GM19351 (cell line): ENCODE data around the gene UBE2E3.

Experiments used
- ATAC-seq: cut with Tn5 transposase; IDR thresholded peaks from one replicate; pipeline ENCODE4 v1.9.1; 2021; ENCODE audit warnings: mild to moderate bottlenecking, moderate library complexity; ENCODE audit not compliant: unreplicated experiment

The UBE2E3 gene

GRCh38 chr2:180978903-180979748, 1.3 kb upstream of the UBE2E3 start:
- no peak for ATAC-seq

GRCh38 chr2:180979749-180980105, 678 bp upstream of the UBE2E3 start:
- no peak for ATAC-seq

GRCh38 chr2:180980943-180981911, 822 bp downstream of the UBE2E3 start:
- ATAC-seq, result peak; percentile 10

DNA sequence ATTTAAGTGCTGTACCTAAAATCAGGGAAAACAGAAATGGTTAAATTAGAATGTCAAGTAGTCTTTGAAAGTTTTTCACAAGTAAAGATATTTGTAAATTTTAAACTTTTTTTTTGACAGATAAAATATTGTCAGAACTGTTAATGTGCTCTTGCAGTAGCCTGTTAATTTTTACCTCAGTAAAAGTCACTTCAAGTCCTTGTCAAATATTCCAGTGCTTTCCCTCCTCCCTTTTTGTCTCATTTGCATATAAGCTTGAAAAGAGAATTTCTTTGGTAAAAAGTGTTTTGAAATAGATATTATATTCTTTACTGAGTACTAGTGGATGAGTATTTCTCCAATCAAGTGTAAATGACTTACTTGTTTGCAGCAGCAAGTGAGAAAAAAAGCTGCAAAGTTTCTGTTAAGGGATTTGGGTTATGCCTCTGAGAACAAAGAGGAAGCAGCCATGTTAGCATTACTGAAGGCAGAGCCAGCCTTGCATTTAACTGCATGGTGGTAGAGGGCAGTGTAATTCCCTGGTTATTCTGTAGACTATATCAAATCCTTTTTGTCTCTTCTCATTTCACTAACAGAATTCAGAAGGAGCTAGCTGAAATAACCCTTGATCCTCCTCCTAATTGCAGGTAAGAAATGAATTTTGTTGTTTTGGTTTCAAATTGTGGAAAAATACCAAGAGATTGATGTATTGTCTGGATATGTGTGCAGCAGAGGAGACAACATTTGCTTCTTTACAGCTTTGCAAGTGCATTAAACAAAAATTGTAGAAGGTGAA, 3.2 kb downstream of the UBE2E3 start:
- ATAC-seq, result peak; percentile 39

GRCh38 chr2:180985771-180986395, 5.5 kb downstream of the UBE2E3 start:
- no peak for ATAC-seq

DNA sequence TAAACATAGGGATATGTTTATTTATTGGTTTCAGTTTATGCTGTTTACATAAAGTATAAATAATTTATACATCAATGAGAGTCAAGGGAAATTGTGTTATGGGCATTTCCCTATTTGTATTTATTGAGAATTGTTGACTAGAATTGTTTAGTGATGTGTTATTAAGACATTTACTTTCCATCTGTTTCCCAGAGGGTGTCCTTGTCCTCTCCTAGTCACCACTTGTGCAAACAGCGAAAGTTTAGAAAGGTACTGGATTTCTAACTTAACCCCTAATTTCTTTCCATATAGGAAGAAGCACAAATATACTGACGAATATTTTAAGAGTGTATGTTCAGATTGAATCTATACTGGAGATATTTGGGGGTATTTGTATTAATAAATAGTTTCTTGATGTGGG, 6.7 kb downstream of the UBE2E3 start:
- ATAC-seq, result no peak

DNA sequence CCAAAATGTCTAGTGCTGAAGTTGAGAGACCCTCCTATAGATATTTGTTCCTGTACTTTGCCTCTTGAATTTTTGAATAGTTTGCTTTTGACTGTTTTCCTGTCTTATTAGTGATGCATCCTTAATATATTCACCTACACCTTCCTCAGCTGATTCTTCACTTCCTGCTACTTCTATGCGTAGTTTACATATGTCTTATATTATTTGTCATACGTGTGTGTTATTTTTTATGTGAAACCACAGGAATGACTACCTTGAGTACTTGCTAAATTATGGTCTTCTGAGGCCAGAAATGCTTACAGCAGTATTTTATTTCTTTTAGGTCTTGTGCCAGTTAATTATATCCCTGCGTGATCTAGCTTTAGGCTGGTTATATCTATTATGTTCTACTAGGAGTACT, 9.9 kb downstream of the UBE2E3 start:
- ATAC-seq, result no peak

DNA sequence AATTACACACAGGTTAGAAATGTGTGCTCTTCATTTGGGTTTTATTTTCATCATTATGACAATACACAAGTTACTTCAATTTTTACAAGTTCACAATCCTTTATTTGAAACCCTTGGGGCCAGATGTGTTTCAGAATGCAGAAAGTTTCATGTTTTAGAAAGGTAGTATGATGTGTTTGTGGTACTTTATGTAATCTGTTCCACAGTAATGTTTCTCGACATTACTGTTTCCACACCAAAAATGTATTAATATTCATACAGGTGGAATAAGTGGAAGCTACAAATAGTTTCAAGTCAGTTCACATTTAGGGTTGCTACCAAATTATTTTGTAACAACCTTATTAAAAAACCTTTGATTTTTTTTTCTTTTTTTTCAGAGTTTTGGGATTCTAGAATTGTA, 10.4 kb downstream of the UBE2E3 start:
- ATAC-seq, result no peak

DNA sequence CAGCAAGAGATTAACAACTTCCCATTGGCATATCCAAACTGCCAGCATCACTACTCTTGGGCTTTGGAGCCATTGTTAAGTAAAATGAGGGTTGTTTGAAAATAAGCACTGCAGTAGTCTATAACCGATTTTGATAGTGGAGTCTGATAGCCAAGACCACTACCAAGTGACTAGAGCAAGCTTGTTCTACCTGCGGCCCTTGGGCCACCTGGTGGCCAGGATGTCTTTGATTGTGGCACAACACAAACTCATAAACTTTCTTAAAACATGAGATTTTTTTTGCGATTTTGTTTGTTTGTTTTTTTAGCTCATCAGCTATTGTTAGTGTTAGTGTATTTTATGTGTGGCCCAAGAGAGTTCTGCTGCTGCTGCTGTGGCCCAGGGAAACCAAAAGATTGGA, 11.0 kb downstream of the UBE2E3 start:
- no peak for ATAC-seq

- ATAC-seq, result peak; percentile 74
Observed at GRCh38 chr2:180991820-180992219, 11.4 kb downstream of the UBE2E3 start.

GRCh38 chr2:180992994-180993393, 12.6 kb downstream of the UBE2E3 start:
- ATAC-seq, result no peak

GRCh38 chr2:180999274-180999964, 19.0 kb downstream of the UBE2E3 start:
- no peak for ATAC-seq

DNA sequence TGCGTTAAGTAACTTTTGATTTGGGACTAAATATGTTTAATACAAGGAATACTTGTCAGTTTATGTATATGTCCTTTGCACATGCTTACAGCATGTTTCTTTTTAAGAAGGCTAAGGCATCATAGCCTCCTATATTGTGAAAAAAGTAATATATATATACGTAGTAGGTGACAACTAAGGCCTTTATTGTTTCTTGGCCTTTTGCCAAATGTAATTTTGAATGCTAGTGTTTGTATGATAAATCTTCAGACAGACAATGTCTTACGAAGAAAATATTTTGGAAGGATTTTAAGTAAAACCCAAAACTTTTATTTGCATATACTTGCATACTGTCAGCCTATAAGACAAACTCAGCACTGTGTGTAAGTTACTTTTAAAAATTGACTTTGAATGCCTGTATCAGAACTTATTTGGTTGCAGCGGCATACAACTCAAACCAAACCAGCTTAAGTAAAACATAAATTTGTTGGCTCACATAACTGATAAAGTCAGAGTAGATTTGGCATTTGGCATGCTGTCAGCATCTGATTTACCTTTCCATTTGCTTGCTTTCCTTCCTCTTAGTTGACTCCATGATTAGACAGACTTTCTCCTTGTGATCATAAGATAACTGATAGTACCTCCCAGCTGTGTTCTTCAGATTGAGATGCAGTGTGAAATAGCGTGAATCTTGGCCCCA, 24.4 kb downstream of the UBE2E3 start:
- ATAC-seq, result no peak

DNA sequence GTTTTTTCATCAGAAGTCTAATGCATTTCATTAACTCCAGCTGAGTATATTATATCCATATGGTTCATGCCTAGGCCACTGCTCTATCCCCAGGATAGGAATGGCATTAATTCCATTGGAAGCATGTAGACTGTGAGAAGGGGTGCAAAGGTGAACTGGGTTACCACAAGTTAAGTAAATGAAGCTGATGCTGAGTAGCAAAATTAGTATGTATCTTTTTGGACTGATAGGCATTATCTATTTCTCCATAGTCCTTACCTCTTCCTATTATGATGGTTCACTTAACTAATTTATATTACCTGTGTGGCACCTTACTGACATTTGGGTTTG, 24.9 kb downstream of the UBE2E3 start:
- no peak for ATAC-seq

DNA sequence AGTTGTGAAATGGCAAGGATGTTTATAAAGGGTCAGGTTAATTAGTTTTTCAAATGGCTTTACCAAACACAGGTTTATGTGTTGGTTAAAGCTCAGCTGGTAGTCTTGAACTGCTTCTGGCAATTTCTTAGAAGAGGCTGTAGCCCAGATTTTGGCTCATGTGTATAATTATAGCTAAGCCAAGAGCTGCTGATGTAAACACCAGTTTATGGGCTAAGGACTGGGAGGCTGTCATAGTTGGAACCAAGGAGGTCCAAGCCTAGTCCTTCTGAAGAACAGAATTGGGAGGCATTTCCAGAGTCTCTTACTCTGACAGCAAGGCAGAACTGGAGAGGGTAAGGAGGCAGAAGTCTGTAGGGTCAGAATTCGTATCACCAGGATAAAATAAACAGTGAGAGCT, 25.4 kb downstream of the UBE2E3 start:
- no peak for ATAC-seq

GRCh38 chr2:181007086-181007837, 26.9 kb downstream of the UBE2E3 start:
- no peak for ATAC-seq

DNA sequence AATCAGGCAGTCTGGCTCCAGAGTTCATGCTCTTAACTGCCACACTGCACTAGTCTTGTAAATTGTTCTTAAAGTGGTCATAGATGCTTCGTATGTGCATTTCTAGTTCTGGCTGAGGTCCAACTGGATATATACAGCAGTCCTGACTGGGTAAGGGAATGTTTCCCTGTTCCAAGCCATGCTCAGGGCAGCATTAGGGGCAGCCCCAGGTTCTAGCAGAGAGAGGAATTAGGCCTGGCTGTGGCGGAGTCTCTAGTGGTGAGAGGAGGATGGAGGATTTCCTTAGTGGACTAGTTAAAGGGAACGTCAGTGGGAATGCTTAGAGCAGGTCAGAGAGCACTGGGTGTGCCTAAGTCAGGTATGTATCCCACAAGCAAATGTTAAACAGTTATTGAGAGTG, 28.0 kb downstream of the UBE2E3 start:
- no peak for ATAC-seq

GRCh38 chr2:181021199-181021789, 40.9 kb downstream of the UBE2E3 start:
- ATAC-seq, result no peak

- ATAC-seq, result no peak
Observed at GRCh38 chr2:181022652-181023051, 42.2 kb downstream of the UBE2E3 start.
